ENCODE data around the gene TMPRSS11E.
"Not testable (repeated sequence)": the region's sequence is repeated elsewhere in the genome, so short reads cannot be mapped to it uniquely, and the experiment has no call there.

DNA sequence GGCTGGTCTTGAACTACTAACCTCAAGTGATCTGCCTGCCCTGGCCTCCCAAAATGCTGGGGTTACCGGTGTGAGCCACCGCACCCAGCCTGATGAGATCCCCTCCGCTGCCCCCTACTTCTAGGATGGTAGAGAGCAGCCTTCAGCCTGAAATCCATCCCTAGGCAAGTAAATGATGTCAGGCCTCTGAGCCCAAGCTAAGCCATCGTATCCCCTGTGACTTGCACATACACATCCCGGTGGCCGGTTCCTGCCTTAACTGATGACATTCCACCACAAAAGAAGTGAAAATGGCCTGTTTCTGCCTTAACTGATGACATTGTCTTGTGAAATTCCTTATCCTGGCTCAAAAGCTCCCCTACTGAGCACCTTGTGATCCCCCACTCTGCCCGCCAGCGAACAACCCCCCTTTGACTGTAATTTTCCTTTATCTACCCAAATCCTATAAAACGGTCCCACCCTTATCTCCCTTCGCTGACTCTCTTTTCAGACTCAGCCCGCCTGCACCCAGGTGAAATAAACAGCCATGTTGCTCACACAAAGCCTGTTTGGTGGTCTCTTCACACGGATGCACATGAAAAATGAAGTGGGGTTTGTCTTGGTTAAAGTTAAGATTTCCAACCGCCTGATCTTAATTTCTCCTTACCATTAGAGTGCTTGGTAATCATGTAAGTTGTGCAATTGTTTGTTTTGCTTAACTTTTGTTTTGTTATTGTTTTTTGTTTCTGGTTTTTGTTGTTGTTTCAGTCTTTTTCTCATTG, 41.4 kb upstream of the TMPRSS11E start:
- TF ChIP-seq, protein P1, sequence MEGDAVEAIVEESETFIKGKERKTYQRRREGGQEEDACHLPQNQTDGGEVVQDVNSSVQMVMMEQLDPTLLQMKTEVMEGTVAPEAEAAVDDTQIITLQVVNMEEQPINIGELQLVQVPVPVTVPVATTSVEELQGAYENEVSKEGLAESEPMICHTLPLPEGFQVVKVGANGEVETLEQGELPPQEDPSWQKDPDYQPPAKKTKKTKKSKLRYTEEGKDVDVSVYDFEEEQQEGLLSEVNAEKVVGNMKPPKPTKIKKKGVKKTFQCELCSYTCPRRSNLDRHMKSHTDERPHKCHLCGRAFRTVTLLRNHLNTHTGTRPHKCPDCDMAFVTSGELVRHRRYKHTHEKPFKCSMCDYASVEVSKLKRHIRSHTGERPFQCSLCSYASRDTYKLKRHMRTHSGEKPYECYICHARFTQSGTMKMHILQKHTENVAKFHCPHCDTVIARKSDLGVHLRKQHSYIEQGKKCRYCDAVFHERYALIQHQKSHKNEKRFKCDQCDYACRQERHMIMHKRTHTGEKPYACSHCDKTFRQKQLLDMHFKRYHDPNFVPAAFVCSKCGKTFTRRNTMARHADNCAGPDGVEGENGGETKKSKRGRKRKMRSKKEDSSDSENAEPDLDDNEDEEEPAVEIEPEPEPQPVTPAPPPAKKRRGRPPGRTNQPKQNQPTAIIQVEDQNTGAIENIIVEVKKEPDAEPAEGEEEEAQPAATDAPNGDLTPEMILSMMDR (IDR thresholded peaks at IDR 0.05): not testable (repeated sequence)
- TF ChIP-seq POLR2A (IDR thresholded peaks at IDR 0.05): not testable (repeated sequence)

Data from heart left ventricle (tissue), 13 donors.